Measurements from ENCODE around the gene INF2.
"Not testable (repeated sequence)": the region's sequence is repeated elsewhere in the genome, so short reads cannot be mapped to it uniquely, and the experiment has no call there.

INF2 gene

GRCh38 chr14:104725772-104726548 lies 36.5 kb downstream of the INF2 start:
- H3K27ac ChIP-seq (replicated peaks), result no peak overlapping the region
- H3K4me3 ChIP-seq (replicated peaks; ENCODE audit: insufficient read depth, low read length), result no peak overlapping the region
- no peak for DNase-seq (ENCODE audit: low read depth in 1 of 2, low spot score in 1 of 2)

DNA sequence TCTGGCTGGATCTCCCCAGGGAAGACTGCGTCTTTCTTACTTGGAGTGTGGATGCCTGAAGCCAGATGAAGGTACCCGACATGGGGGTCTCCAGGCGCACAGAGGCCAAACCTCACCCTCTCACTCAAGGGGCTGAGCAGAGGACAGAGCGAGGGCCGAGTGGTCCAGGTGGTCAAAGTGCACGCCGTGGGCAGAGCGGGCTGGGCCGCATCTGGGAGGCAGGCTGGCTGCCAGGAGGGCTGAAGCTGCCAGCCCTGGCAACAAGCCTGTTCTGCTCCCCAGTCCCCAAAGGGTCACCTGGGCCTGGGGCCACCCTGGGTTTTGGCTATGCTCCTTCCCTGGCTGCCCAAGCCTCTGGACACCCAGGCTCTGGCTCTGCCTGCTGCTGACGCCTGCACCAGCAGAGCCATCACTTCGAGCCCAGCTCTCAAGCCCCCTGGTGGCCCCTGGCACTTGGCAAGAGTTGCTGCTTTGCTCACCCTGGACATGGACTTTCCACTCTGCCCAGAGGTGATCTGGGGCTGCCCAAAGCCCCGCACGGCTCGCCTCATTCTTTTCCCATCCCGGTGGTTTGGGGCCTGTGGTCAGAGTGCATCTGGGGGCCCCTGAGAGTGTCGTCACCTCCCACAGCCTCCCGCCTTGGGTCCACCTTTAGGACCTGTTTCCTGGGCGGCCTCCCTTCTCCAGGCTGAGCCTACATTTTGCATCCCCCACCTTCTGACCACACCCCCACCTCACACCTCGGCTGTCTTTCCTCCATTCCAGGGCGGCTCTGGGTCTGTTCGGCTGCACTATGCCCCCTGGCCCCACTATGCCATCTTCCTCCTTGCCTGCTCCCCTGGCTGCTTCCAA lies 37.4 kb downstream of the INF2 start:
- H3K4me3 ChIP-seq (replicated peaks; ENCODE audit: insufficient read depth, low read length), result no peak overlapping the region
- TF ChIP-seq, protein P1, sequence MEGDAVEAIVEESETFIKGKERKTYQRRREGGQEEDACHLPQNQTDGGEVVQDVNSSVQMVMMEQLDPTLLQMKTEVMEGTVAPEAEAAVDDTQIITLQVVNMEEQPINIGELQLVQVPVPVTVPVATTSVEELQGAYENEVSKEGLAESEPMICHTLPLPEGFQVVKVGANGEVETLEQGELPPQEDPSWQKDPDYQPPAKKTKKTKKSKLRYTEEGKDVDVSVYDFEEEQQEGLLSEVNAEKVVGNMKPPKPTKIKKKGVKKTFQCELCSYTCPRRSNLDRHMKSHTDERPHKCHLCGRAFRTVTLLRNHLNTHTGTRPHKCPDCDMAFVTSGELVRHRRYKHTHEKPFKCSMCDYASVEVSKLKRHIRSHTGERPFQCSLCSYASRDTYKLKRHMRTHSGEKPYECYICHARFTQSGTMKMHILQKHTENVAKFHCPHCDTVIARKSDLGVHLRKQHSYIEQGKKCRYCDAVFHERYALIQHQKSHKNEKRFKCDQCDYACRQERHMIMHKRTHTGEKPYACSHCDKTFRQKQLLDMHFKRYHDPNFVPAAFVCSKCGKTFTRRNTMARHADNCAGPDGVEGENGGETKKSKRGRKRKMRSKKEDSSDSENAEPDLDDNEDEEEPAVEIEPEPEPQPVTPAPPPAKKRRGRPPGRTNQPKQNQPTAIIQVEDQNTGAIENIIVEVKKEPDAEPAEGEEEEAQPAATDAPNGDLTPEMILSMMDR (IDR thresholded peaks at IDR 0.05; ENCODE audit: insufficient read depth, low read length), result no peak
- TF ChIP-seq GABPA (IDR thresholded peaks at IDR 0.05; ENCODE audit: low read depth), result no peak
- DNase-seq (ENCODE audit: low read depth in 1 of 2, low spot score in 1 of 2), result no peak
- no peak overlapping the region for H3K27ac ChIP-seq (replicated peaks)
- peaks cover 29% of the 10 kb centered on the region for H3K27me3 ChIP-seq (ENCODE audit: insufficient read depth, poor library complexity, severe bottlenecking)

More at GRCh38 chr14:104725772-104726548, 36.5 kb downstream of the INF2 start:
- H3K27me3 ChIP-seq (ENCODE audit: insufficient read depth, poor library complexity, severe bottlenecking), result peaks cover 29% of the 10 kb centered on the region
- no peak for TF ChIP-seq REST (IDR thresholded peaks at IDR 0.05; ENCODE audit: insufficient replicate concordance, low read depth)
- TF ChIP-seq POLR2AphosphoS5 (IDR thresholded peaks at IDR 0.05; ENCODE audit: low read depth), result no peak
- TF ChIP-seq, protein P1 (IDR thresholded peaks at IDR 0.05; ENCODE audit: insufficient read depth, low read length), result no peak
- no peak for TF ChIP-seq SPI1 (IDR thresholded peaks at IDR 0.05; ENCODE audit: borderline replicate concordance, low read depth)
- TF ChIP-seq GABPA (IDR thresholded peaks at IDR 0.05; ENCODE audit: low read depth), result no peak

DNA sequence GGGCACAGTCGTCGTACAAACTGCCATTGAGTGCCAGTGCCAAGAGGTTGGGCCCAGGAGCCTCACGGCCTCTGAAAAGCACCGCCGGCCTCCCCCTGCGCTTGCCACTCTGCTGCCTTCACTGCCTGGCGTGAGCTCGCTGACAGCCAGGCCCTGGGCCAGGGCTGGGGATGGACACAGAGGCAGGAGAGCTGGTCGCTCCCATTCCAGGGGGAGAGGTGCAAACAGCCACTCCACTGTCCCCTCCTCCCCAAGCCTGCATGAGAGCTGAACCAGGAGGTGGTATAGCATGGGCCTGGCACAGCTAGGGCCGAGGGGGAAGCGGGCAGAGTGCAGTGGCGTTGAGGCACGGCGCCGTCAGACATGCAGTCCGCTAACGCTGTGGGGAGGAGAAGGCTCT lies 39.2 kb downstream of the INF2 start:
- no peak overlapping the region for H3K27ac ChIP-seq (replicated peaks)
- peaks cover 29% of the 10 kb centered on the region for H3K27me3 ChIP-seq (ENCODE audit: insufficient read depth, poor library complexity, severe bottlenecking)
- no peak overlapping the region for H3K4me3 ChIP-seq (replicated peaks; ENCODE audit: insufficient read depth, low read length)
- TF ChIP-seq REST (IDR thresholded peaks at IDR 0.05; ENCODE audit: insufficient replicate concordance, low read depth) (no peak), GABPA (IDR thresholded peaks at IDR 0.05; ENCODE audit: low read depth) (no peak), POLR2AphosphoS5 (IDR thresholded peaks at IDR 0.05; ENCODE audit: low read depth) (no peak), SPI1 (IDR thresholded peaks at IDR 0.05; ENCODE audit: borderline replicate concordance, low read depth) (no peak)
- TF ChIP-seq, protein P1 (IDR thresholded peaks at IDR 0.05; ENCODE audit: insufficient read depth, low read length), result no peak
- no peak for DNase-seq (ENCODE audit: low read depth in 1 of 2, low spot score in 1 of 2)

- DNase-seq (ENCODE audit: low read depth in 1 of 2, low spot score in 1 of 2); H3K27ac ChIP-seq (replicated peaks); H3K4me3 ChIP-seq (replicated peaks; ENCODE audit: insufficient read depth, low read length): not testable (repeated sequence)
- peaks cover 29% of the 10 kb centered on the region for H3K27me3 ChIP-seq (ENCODE audit: insufficient read depth, poor library complexity, severe bottlenecking)
Measured at GRCh38 chr14:104729176-104729834, 39.9 kb downstream of the INF2 start.
